GM21786 (cell line): ENCODE results near the gene TRIOBP.
"Not testable (repeated sequence)": the region's sequence is repeated elsewhere in the genome, so short reads cannot be mapped to it uniquely, and the experiment has no call there.

Experiments used
- ATAC-seq: cut with Tn5 transposase; IDR thresholded peaks from one replicate; pipeline ENCODE4 v1.9.1; 2021; ENCODE audit not compliant: unreplicated experiment

Gene TRIOBP

DNA sequence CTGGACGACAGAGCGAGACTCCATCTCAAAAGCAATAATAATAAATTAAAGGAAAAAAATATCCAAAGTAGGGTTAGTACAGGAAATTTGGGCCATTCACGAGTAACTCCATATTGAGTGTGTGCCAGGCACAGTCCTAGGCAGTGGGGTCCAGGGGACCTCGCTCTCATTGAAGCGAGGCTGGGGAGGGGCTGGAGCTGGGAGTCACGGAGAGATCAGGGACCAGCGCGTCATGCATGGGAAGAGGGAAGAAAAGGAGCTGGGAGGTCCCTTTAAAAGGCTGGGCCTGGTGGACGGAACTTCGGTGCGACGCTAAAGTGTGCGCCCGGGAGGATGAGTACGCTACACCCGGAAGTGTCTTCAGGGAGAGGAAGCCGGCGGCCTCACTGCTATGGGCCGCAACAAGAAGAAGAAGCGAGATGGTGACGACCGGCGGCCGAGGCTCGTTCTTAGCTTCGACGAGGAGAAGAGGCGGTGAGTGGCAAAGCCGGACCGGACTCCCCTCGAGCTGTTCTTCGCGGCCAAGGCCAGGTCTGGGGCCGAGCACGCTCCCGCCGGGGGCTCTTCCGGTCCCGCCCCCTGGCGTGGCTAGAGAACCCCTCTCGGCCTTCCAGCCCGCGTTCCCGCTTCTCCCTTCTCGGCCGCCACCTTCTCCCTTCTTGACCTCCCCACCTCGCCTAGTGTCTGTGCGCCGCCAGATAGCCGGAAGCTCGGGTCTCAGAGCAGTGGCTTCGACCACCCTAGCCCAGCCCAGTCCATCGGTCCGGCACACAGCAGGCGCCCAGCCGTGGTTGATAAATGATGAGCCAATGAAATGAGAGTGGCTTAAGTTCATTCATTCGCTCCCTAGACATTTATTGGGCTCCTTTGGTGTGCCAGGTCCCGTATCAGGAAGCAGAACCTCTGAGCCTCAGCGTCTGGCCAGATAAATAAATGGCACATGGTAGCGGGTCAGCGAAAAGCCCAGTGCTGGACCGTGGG, 10.6 kb upstream of the TRIOBP start, which contains the start of gene NOL12:
TSS of gene NOL12 (plus strand) at position 342 of the 981 bp plus-strand sequence. CDS start at position 392, 50 bp downstream.
- peak; percentile 67 for ATAC-seq

DNA sequence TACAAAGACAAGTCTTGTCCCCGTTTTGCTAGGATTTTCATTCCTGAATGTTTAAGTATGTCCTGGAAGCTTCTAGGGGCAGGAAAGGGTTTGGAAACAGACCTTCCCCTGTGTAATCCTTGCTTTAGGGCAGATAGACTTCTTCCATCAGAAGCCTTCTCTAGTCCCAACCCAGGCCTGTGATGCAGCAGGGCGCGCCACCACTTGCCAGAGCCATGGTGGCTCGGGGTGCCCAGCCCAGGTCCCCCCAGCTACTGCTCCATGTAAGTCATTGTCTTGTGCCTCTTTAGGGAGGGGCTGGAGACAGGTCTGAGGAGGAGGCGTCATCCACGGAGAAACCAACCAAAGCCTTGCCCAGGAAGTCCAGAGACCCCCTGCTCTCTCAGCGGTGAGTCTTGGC, 6.4 kb upstream of the TRIOBP start:
- ATAC-seq: no peak

DNA sequence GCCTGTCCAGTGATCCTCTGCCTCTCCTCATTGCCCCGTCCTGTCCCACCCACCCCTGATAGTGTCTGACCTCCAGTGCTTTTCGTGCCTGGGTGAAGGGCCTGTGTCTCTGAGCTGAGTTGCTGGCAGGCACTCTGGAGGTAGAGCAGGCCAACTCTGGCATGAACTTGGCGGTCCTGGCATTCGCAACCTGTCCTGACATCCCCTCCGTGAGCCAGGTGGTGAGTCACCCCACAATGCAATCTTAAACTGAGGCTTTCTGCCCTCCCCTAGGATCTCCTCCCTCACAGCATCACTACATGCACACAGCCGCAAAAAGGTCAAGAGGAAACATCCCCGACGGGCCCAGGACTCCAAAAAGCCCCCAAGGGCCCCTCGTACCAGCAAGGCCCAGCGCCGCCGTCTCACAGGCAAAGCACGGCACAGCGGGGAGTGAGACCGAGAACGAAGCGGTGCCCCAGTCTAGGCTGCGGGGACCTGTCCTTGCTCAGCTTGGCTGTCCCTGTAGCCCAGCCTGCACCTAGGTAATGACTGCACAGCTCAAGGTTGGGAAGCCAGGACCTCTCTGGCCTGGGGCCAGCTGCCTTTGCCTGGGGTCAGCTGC, 5.8 kb upstream of the TRIOBP start:
- ATAC-seq: no peak

DNA sequence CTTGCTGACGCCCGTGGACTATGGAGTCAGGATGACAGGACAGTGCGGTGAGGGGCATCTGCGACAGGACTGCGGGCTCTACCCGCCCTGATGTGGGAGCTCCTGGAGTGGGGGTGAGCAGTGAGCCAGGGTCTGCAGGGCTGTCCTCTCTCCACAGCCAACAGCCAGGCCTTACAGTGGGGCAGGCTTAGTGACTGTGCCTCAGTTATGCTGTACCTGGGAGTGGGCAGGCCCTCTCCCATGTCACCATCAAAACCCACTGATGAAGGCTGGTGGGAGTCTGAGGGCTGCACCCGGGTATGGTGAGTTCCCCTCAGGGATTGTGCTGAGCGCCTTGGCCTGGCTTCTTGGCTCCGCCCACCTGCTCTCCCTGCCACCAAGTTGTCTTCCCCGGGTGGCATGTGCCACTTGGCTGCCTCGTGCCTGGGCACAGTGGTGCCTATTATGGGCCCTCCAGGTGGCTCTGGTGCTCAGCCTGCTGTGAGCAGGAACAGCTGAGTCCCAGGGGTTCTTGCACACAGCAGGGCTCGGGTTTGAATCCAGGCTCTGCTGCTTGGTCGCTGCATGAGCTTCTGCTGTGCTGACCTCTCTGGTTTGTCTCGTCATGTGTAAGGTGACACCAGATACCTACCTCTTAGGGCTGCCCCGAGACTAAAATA, 4.1 kb upstream of the TRIOBP start:
- ATAC-seq: no peak

DNA sequence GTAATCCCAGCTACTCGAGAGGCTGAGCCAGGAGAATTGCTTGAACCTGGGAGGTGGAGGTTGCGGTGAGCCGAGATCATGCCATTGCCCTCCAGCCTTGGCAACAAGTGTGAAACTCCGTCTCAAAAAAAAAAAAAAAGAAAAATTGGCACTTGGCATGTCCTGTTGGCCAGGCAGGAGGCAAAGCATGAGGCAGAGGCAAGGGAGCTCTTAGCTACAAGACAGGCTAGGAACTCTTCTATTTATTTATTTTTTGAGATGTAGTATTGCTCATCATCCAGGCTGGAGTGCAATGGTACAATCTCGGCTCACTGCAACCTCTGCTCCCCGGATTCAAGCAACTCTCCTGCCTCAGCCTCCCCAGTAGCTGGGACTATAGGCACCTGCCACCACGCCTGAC, 2.7 kb upstream of the TRIOBP start:
- not testable (repeated sequence) for ATAC-seq

DNA sequence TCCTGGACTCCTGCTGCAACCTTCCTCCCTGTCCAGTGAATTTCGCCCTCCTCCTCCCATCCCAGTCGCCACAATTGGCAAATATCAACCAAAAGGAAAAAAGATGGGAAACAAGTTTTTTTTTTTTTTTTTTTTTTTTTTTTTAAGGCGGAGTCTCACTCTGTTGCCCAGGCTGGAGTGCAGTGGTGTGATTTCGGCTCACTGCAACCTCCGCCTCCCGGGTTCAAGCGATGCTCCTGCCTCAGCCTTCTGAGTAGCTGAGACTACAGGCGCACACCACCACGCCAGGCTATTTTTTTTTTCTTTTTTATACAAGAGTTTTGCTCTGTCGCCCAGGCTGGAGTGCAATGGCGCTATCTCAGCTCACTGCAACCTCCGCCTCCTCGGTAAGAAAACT, 590 bp upstream of the TRIOBP start:
- not testable (repeated sequence) for ATAC-seq

DNA sequence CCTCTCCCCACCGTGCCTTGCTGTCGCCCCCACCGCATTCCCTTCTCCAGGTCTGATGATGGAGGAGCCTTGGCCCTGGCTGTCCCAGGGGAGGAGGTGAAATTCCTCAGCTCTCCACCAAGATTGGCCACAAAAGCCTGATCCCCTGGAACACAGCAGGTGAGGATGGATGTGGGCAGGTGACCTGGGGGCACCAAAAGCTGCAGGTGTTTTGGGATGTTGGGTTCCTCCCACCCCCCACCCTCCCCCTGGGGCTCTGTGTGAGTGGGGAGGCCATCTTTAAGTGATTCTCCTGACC, 639 bp downstream of the TRIOBP start:
- ATAC-seq: no peak

DNA sequence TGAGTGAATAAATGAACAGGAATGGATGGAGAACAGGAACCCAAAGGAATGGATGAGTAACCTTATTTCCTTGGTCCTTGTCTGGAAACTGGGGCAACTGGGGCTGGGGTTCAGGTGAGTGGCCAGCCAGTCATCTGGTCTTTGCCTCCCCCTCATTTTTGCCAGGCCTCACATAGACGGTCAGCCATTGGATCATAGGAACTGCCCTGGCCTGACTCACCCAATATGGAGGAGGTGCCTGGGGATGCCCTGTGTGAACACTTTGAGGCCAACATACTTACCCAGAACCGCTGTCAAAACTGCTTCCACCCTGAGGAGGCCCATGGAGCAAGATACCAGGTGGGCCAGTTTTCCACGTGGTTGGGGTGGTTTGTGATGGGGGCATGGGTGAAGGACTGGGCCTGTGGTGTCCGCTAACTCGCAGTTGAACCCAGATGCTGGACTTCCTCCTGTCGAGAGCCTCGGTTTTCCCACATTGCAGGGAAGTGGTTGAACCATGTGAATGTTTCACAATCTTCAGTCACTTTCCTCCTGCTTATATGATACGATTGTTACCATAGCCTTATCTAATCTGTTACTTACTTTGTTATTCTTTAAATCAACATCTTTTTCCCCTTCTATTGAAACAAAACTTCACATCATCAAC, 4.4 kb downstream of the TRIOBP start:
- no peak for ATAC-seq

DNA sequence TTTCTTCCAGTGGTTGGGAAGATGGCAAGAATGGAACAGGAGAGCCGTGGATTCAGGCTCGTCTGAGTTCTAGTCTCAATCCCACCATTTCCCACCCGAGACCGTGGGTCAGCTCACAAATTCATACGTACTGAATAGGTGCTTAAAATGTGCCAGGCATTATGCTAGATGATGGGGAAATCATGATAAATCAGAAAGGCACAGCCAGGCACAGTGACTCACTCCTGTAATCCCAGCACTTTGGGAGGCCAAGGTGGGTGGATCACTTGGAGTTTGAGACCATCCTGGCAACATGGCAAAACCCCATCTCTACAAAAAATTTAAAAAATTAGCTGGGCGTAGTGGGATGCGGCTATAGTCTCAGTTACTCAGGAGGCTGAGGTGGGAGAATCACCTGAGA, 7.1 kb downstream of the TRIOBP start:
- ATAC-seq: no peak

DNA sequence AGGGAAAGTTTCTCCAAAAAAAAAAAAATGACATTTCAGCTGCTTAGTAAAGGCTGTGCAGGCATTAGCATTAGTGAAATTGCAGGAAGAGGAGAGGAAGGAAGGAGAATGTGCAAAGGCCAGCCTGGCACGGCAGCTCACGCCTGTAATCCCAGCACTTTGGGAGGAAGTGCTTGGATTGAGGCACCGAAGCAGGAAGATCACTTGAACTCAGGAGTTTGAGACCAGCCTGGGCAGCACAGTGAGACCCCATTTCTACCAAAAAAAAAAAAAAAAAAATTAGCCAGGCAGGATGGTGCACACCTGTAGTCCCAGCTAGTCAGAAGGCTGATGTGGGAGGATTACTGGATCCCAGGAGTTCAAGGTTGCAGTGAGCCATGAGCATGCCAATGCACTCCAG, 7.8 kb downstream of the TRIOBP start:
- ATAC-seq: no peak

DNA sequence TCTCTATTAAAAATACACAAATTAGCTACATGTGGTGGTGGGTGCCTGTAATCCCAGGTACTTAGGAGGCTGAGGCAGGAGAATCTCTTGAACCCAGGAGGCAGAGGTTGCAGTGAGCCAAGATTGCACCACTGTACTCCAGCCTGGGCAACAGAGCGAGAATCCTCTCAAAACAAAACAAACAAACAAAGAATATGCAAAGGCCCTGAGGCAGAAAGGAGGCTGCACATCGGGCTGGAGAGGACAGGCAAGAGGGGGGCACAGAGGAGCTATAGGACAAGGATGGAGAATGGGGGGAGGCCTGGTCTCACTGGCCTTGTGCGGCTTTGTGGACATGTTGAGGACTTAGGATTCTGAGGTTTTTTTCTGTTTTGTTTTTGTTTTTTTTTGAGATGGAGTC, 8.4 kb downstream of the TRIOBP start:
- ATAC-seq: no peak

DNA sequence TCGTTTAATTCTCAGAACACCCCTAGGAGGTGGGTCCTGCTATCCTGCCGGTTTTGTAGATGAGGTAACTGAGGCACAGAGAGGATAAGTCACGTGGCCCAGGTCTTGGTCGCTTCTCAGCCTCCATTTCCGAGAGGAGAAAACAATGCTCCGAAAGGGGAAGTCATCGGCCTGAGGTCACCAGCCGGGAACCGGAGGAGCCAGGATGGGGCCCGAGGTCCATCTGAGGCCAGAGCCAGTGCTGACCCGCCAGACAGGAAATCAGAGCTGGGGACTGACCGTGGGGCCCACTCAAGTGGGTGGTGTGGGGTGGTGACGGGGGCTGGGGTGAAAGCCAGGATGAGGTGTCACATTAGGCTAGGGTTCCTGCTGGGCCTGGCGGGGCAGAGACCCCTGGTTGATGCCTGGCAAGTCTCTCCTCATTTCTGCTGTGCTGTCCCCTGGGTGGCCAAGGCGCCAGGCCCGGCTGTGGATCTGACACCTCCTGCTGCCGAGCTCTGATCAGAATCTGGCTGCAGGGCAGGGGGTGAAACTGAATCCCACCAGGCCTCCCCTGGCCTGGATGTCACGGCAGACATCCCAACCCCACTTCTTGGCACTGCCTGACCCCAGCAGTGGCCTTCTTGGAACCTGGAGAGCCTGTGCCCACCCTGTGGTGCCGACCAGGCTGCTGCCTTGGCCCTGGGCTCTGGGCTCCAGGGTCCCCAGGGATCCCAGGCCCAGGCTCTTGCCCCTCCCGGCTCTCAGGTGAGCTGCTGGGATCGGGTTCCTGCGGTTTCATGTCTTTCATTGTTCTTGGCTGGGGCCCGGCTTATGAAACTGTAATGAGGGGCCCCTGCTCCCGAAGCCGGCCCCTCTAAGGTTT, 12.0 kb downstream of the TRIOBP start:
- no peak for ATAC-seq

DNA sequence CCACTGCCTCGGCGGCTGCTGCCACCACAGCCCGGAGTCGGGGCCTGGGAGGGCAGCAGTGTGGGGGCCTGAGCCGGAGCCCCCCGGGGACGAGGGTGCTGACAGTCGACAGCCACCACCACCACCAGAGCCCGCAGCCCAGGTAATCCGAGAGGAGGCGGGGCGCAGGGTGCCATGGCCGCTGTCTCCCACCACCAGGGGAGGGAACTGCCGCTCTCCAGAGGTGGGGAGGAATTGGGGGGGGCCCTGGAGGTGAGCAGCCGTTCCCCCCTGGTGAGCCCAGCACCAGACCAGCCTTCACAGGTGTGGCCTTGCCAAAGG, 12.6 kb downstream of the TRIOBP start:
- no peak for ATAC-seq

DNA sequence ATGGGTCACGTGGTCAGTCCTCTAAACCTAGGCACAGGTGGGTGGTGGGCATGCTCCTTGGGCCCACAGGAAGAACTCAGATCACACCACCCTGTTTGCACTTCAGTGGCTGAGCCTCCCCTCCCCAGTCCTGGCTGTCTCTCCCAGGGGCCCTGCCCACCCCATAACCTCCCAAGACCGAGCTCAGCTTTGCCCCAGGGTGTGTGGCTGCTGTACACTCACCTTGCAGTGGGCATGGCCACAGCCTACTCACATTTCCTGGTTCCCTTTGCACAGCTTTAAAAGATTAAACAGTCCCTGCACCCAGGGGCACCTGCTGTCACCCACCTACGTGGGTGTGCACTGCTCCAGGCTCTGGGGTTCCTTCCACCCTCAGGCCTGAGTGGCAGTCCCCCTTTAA, 13.8 kb downstream of the TRIOBP start:
- ATAC-seq: no peak

DNA sequence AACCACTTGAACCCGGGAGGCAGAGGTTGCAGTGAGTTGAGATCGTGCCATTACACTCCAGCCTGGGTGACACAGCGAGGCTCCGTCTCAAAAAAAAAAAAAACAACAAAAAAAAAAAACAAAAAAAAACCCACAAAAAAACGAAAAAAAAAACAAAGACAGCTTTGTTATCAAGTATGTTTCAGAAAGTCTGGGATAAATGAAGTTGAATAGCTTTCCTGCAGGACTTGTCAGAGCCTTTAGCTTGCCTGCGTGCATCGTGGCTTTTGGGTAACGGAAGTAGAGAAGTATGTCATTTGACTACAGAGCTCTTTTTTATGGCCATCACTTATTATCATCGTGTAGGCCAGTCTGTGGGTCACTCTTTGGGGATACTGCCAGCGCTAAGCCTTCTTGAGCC, 14.6 kb downstream of the TRIOBP start:
- ATAC-seq: no peak

DNA sequence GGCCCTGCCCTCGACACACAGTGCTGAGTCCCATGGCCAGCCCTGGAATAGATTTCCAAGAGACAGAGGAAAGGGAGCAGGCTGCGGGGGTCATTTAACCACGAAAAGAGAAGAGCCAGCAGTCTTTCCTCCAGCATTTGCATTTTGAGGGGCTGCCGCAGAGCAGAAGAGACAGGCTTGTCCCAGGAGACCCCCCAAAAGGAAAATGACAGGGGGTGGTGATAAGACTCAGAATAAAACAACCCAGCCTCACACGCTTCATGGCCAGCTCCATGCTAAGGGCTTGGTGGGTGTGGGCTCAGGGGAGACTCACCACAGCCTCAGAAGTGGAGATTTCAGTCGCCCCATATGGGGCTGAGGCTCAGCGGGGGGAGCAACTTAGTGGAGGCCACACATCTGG, 16.9 kb downstream of the TRIOBP start:
- no peak for ATAC-seq

DNA sequence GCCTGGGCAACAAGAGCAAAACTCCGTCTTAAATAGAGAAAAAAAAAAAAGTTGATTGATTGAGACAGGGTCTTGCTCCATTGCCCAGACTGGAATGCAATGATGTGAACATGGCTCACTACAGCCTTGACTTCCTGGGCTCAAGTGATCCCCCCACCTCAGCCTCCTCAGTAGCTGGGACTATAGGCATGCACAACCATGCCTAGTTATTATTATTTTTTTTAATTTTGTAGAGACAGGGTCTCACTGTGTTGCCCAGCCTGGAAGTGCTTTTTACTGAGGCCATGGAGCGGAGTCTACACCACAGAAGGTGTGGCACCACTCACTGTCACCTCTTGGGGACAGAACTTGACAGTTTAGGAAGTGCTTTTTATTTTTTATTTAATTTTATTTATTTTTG, 17.8 kb downstream of the TRIOBP start:
- ATAC-seq: no peak

DNA sequence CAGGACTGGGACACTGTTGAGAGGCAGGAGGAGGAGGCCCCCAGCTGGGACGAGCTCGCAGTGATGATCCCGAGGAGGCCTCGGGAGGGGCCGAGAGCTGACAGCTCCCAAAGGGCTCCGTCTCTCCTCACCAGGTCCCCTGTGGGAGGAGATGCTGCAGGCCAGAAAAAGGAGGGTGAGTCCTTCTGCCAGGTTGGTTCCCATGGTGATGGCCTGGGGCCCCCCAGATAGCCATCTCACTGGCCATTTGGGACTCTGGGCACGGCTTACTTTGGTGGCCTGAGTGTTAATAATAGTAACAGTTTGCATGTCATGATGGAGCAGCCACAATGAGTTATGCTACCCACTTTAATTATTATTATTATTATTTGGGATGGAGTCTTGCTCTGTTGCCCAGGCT, 18.9 kb downstream of the TRIOBP start:
- no peak for ATAC-seq

DNA sequence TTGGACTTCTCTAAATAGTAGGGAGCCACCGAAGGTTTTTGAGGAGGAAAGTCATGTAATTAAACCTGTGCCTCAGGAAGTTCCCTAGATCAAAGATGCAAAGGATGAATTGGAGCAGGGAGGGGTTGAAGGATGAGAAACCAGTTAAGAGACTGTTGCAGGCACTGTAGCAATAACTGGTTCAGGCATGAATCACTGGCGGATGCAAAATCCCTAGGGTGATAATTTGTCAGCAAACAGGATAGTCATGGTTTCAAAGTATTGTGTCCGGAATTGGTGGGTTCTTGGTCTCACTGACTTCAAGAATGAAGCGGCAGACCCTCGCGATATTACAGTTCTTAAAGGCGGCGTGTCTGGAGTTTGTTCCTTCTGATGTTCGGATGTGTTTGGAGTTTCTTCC, 19.9 kb downstream of the TRIOBP start:
- ATAC-seq: no peak

DNA sequence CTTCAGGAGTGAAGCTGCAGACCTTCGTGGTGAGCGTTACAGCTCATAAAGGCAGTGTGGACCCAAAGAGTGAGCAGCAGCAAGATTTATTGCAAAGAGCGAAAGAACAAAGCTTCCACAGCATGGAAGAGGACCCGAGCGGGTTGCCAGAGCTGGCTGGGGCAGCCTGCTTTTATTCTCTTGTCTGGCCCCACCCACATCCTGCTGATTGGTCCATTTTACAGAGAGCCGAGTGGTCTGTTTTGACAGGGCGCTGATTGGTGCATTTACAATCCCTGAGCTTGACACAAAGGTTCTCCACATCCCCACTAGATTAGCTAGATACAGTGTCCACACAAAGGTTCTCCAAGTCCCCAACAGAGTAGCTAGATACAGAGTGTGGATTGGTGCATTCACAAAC, 20.4 kb downstream of the TRIOBP start:
- not testable (repeated sequence) for ATAC-seq
